Ascending aorta (tissue), 2 donors: ENCODE measurements around the gene CD1D. TPM values are rescaled to one million over a fixed set of nuclear protein-coding genes. Genes with fewer than 3 reads are reported as not detected.
"Not testable (repeated sequence)": the region's sequence is repeated elsewhere in the genome, so short reads cannot be mapped to it uniquely, and the experiment has no call there.

Source experiments
- DNase-seq, 2 donors: peaks; one replicate each; pipeline ENCODE4 v3.0.0-alpha.2; 2019; ENCODE audit warnings: low spot score in 2 of 2
- H3K27ac ChIP-seq, 2 donors: fragments of 200-600 bp; sonication (generic); one replicate each; pipeline ENCODE4 v1.5.1; 2016 to 2017; ENCODE audit warnings: mild to moderate bottlenecking in 1 of 2
- H3K27me3 ChIP-seq: fragments of 200-600 bp; sonication (generic); one replicate; pipeline ENCODE4 v1.5.1; 2017
- H3K36me3 ChIP-seq, 2 donors: fragments of 200-600 bp; sonication (generic); one replicate each; pipeline ENCODE4 v1.5.1; 2016
- H3K4me1 ChIP-seq, 2 donors: fragments of 200-600 bp; sonication (generic); one replicate each; pipeline ENCODE4 v1.5.1; 2016 to 2017; ENCODE audit warnings: mild to moderate bottlenecking in 1 of 2
- H3K4me3 ChIP-seq, 2 donors: fragments of 200-600 bp; sonication (generic); one replicate each; pipeline ENCODE4 v1.5.1; 2016 to 2017; ENCODE audit warnings: mild to moderate bottlenecking in 1 of 2
- H3K9me3 ChIP-seq, 2 donors: fragments of 200-600 bp; sonication (generic); one replicate each; pipeline ENCODE4 v1.5.1; 2016
- intact Hi-C: fragments of 100-400 bp; cut with DNase I; formaldehyde crosslinking; loops from one replicate; pipeline ENCODE4 v1.15.1; 2023
- total RNA-seq: library from RNA; depleted of rRNA; stranded (reverse); fragments of >200 nt; gene quantifications from one replicate; pipeline ENCODE4 v1.1.0, GENCODE V29; 2016
- TF ChIP-seq, protein P1 (sequence below), 3 experiments: fragments of 200-600 bp in 2 of 3; fragments of 450-650 bp in 1 of 3; sonication (generic) in 2 of 3; IDR thresholded peaks; one replicate each; pipeline ENCODE4 v1.5.1; 2016 to 2019; ENCODE audit warnings: antibody characterized with exemption in 3 of 3, mild to moderate bottlenecking in 1 of 3, moderate library complexity in 1 of 3

The CD1D gene
- total RNA-seq, 1 donor from 2014 or later, result not detected

DNA sequence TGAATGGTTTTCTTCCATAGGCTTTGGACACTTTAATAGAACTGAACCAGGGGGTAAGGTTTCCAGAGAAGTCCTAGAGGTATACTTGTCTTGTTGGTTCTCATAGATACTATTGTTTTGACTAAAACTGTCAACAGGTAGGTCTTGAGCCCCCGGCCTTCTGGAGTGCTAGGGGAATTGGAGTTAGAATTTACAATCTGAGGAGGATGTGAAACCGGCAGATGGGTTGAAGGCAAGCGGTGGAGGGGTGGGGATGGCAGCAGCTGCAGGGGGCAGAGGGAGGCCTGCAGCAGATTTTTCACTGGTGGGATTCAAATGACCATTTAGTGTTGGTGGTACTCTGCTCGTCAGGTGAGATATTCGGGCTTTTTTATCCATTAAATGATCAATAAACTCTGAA lies 4.3 kb upstream of the CD1D start:
- Histone ChIP-seq H3K27ac (no peak overlapping the region), H3K9me3 (no peaks in the 10 kb centered on the region)
- TF ChIP-seq, protein P1, sequence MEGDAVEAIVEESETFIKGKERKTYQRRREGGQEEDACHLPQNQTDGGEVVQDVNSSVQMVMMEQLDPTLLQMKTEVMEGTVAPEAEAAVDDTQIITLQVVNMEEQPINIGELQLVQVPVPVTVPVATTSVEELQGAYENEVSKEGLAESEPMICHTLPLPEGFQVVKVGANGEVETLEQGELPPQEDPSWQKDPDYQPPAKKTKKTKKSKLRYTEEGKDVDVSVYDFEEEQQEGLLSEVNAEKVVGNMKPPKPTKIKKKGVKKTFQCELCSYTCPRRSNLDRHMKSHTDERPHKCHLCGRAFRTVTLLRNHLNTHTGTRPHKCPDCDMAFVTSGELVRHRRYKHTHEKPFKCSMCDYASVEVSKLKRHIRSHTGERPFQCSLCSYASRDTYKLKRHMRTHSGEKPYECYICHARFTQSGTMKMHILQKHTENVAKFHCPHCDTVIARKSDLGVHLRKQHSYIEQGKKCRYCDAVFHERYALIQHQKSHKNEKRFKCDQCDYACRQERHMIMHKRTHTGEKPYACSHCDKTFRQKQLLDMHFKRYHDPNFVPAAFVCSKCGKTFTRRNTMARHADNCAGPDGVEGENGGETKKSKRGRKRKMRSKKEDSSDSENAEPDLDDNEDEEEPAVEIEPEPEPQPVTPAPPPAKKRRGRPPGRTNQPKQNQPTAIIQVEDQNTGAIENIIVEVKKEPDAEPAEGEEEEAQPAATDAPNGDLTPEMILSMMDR (IDR thresholded peaks at IDR 0.05), result no peak

DNA sequence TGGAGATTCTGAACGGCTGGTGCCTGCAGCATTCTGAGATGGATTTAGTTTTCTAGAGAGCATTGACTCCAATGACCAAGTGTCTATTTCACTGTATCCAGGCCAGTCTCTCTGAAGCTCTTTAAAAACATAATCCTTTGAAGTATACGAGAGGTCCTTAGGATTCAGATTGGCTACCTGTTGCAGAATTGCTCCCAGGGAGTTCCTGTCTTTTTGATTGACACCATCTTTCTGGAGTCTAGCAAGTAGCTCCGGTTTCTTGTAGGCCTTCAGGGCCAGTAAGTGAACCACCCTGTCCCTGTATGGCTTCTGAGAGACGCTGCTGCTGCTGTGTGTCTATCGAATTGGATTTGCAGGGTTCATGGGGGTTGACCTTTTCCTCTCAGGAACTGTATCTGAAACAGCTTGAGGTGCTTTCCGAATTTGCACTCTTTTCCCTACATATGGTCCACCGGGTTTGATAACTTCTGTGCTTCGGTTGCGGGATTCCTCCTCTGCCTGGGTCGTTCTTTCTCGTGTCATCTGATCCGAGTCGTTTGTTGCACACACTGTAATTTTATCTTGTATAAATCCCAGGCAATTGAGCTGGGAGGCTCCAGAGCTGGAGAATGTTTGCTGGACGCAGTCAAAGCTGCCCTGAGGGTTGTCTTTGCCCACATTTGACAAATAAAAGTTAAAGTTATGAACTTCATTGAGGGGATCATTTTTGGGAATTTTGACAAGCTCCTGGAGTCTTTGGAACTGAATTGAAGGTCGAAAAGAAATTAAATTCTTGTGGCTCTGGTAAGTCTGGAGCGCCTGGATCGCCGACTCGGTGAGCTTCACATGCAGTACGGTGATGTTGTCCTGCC lies 3.6 kb upstream of the CD1D start:
- H3K9me3 ChIP-seq, H3K27me3 ChIP-seq, H3K4me1 ChIP-seq, H3K36me3 ChIP-seq, DNase-seq: not testable (repeated sequence)
- intact Hi-C loops, result loop anchor here (2.0 to 10.0 kb wide), 2 partner anchors 26 to 1748 kb away; partner anchors contain the start of gene TAGLN2
- Histone ChIP-seq H3K4me3 (peak overlapping the region; percentile 51 to 70), H3K27ac (peak overlapping the region in 1 of 2 donors; percentile 3)

More for the DNA sequence above, 4.3 kb upstream of the CD1D start:
- intact Hi-C loops, result loop anchor here (2.0 to 10.0 kb wide), 2 partner anchors 26 to 1748 kb away; partner anchors contain the start of gene TAGLN2
- Histone ChIP-seq H3K4me1 (peaks cover 0 to 5% of the 10 kb centered on the region in 2 donors), H3K4me3 (no peak overlapping the region), H3K36me3 (no peaks in the 10 kb centered on the region), H3K27me3 (no peaks in the 10 kb centered on the region)
- DNase-seq, result no peak

DNA sequence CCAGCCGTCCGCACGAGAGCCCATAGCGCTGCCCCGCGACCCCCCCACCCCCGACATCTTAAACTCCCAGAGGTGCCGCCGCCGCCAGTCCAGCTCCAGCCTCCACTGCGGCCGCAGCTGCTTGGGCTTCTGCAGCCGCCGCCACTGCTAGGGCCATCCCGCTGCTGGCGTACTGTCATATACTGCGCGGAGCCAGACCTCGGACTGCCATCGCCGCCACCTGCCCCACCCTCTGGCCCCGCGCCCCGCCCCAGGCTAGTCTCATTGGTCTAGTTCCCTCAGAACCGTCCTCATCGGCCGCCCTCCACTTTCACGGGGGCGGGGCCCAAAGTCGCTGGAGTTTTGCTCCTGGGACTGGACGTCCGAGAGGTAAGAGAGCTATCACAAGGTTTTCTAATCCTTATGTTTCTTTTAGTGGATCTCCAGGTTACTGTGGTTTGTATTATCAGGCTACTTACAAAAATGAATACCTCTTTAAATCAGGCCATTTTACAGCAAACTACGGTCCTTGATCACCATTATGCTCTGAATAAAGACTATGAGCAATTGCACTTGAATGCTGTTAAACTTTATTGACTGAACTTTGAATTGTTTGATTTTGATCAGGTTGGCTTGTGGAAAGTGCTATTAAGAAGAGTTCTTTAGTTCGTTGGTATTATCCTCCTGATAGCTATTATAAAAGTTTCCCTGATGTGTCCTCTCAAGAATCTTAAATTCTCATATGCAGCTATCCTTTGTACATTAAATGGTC lies 2.8 kb upstream of the CD1D start:
- peak overlapping the region in 1 of 2 donors; percentile 3 for H3K27ac ChIP-seq
- peak; percentile 75 to 93 for DNase-seq
- H3K36me3 ChIP-seq, result no peaks in the 10 kb centered on the region
- peaks cover 0 to 8% of the 10 kb centered on the region in 2 donors for H3K4me1 ChIP-seq
- TF ChIP-seq, protein P1 (IDR thresholded peaks at IDR 0.05), result no peak
- peak overlapping the region; percentile 51 to 70 for H3K4me3 ChIP-seq
- H3K27me3 ChIP-seq, result no peaks in the 10 kb centered on the region
- no peaks in the 10 kb centered on the region for H3K9me3 ChIP-seq
- intact Hi-C loops, result loop anchor here (2.0 to 10.0 kb wide), 2 partner anchors 27 to 1747 kb away; partner anchors contain the start of gene TAGLN2

DNA sequence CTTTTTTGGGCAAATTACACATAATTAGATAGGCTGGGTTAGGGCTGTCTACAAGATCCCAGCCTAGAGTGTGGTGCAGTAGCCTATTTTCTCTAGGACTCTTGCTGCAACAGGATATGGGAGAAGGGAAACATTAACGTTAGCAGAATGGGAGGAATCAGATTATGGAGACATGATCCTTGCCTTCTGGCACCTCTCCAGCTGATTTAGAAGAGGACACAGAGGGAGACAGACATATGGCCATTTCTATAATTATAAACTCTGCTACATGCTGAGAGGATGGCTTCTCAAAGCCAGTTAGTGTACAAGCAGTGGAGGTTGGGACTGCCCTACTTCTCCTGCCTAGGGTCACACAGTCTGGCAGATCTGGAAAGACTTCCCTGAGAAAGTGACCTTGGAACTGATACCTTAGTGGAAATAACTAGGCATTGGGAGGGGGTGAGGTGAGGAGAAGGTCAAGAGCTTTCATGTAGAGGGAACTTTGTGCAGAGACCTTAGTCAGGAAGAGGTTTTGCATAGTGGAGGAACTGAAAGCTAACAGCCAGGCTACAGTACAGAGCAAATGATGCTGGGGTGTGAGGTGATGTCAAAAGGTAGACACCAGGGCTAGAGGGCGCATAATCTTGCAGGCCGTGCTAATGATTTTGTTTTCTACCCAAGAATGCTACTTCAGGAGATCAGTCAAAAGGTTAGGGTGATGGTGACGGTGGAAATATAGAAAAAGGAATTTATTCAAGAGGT lies 1.2 kb upstream of the CD1D start:
- TF ChIP-seq, protein P1 (IDR thresholded peaks at IDR 0.05), result no peak
- H3K9me3 ChIP-seq, result no peaks in the 10 kb centered on the region
- no peak overlapping the region for H3K27ac ChIP-seq
- H3K4me1 ChIP-seq, result peaks cover 0 to 8% of the 10 kb centered on the region in 2 donors
- intact Hi-C loops, result loop anchor here (10.0 kb wide), 1 partner anchor 1745 kb away; the partner anchor contains the start of gene TAGLN2
- H3K27me3 ChIP-seq, result no peaks in the 10 kb centered on the region
- H3K4me3 ChIP-seq, result no peak overlapping the region
- no peak for DNase-seq
- H3K36me3 ChIP-seq, result no peaks in the 10 kb centered on the region

DNA sequence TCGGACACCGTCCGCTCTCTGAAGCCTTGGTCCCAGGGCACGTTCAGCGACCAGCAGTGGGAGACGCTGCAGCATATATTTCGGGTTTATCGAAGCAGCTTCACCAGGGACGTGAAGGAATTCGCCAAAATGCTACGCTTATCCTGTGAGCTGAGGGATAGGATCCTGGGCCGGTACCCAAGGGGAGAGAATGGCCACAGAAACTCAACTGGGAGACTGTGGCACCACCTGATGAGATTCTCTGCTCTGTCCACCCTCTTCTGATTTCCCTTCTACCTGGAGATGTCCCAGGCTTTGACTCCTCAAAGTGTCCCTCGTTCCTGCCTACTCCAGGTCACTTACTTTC lies 855 bp downstream of the CD1D start:
- Histone ChIP-seq H3K9me3 (no peaks in the 10 kb centered on the region), H3K4me1 (peaks cover 0 to 8% of the 10 kb centered on the region in 2 donors), H3K27ac (no peak overlapping the region), H3K27me3 (no peaks in the 10 kb centered on the region), H3K36me3 (no peaks in the 10 kb centered on the region), H3K4me3 (peak overlapping the region; percentile 45 to 75)
- intact Hi-C loops, result no loop called here
- DNase-seq, result no peak
- TF ChIP-seq, protein P1 (IDR thresholded peaks at IDR 0.05), result no peak
